ENCODE results near the gene ARMH1. TPM values are rescaled to one million over a fixed set of nuclear protein-coding genes. Genes with fewer than 3 reads are reported as not detected.

Gene ARMH1
- total RNA-seq, 1 donor from 2014 or later: 14.5 TPM

DNA sequence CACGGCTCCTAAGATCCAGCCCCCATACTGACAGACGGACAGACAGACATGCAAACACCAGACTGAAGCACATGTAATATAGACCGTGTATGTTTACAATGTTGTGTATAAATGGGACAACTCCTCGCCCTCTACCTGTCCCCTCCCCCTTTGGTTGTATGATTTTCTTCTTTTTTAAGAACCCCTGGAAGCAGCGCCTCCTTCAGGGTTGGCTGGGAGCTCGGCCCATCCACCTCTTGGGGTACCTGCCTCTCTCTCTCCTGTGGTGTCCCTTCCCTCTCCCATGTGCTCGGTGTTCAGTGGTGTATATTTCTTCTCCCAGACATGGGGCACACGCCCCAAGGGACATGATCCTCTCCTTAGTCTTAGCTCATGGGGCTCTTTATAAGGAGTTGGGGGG, 23.4 kb upstream of the ARMH1 start:
- TF ChIP-seq, protein P1, sequence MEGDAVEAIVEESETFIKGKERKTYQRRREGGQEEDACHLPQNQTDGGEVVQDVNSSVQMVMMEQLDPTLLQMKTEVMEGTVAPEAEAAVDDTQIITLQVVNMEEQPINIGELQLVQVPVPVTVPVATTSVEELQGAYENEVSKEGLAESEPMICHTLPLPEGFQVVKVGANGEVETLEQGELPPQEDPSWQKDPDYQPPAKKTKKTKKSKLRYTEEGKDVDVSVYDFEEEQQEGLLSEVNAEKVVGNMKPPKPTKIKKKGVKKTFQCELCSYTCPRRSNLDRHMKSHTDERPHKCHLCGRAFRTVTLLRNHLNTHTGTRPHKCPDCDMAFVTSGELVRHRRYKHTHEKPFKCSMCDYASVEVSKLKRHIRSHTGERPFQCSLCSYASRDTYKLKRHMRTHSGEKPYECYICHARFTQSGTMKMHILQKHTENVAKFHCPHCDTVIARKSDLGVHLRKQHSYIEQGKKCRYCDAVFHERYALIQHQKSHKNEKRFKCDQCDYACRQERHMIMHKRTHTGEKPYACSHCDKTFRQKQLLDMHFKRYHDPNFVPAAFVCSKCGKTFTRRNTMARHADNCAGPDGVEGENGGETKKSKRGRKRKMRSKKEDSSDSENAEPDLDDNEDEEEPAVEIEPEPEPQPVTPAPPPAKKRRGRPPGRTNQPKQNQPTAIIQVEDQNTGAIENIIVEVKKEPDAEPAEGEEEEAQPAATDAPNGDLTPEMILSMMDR (IDR thresholded peaks at IDR 0.05): no peak
- no peak overlapping the region for H3K27ac ChIP-seq
- DNase-seq (no peak), ATAC-seq (no peak)
- H3K27me3 ChIP-seq (ENCODE audit: low read depth): no peaks in the 10 kb centered on the region
- intact Hi-C loops (cut with DNase I): no loop called here
- H3K36me3 ChIP-seq: peaks cover 78% of the 10 kb centered on the region
- no peaks in the 10 kb centered on the region for H3K4me1 ChIP-seq
- no peaks in the 10 kb centered on the region for H3K9me3 ChIP-seq
- no peak overlapping the region for H3K4me3 ChIP-seq

DNA sequence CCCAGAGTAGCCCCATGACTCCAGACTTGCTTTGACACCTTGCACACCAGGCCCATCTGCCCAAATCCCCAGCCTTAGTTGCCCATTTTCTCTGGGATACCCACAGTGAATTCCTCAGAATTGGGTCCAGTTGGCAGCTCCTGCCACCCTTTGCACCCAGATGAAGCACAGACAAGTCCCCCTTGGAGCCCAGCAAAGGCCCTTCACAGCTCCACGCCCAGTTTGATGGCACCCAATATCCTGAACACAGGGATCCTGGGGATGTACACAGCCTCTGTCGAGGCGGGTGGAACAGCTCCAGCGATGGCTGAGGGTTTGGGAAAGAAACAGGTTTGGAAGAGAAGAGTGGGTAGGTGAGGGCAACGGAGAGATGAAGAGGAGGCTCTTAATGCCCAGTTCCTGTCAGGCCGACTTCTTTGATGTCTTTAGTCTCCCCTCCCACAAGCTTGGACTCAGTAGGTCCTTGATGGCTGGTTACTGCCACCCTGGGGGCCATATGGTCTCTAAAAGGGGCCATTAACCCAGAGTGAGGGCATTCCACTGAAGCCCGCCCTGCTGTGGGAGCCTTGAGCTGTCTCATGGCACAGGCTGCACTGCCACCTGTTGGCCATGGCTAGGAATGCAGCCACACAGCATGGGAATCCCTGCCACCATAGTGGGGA, 21.9 kb upstream of the ARMH1 start:
- H3K36me3 ChIP-seq: peaks cover 78% of the 10 kb centered on the region
- no peak overlapping the region for H3K27ac ChIP-seq
- H3K4me3 ChIP-seq: no peak overlapping the region
- H3K4me1 ChIP-seq: no peaks in the 10 kb centered on the region
- no peaks in the 10 kb centered on the region for H3K27me3 ChIP-seq (ENCODE audit: low read depth)
- TF ChIP-seq, protein P1 (IDR thresholded peaks at IDR 0.05): peak; percentile 95
- no peaks in the 10 kb centered on the region for H3K9me3 ChIP-seq
- DNase-seq: peak; percentile 80
- intact Hi-C loops (cut with DNase I): no loop called here
- ATAC-seq: peak; percentile 90 to 92

DNA sequence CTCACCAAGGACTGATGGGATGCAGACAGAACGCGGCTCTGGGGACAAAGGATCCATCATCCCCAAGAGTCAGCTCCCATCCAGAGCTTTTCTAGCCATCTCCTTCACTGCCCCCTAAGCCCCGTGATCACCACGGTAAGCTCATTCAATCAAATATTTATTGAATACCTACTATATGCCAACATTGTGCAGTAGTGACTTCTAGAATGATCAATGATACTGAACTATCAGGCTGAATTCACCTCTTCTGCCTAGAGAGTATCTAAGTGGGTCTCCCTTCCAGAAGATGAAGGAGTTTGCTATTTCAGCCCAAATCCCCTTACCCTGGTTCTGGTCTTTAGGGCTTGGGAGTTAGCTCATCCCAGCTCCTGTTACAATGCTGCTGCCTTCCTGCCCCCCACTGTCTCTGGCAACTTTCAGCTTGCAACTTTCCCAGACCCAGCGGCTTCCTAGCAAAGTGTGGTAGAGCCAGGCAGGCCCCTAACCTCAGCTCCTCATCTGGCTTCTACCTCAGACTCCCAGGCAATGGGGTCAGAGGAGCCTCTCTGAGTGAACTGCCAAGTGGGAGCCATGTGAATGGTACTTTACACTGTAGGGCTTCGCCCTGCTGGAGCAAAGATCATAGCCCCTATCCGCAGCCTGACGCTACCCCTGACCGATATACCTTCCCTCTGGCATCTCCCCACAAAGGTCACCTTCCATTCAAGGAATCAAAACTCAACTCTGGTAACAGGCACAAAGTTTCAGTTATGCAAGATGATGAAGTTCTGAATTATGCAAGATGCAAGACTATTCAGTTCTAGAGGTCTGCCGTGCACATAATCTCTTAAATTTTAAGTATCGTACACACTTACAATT, 21.2 kb upstream of the ARMH1 start:
- DNase-seq: no peak
- no peak for ATAC-seq
- Histone ChIP-seq H3K9me3 (no peaks in the 10 kb centered on the region), H3K4me3 (no peak overlapping the region), H3K27me3 (ENCODE audit: low read depth) (no peaks in the 10 kb centered on the region), H3K36me3 (peaks cover 72% of the 10 kb centered on the region), H3K27ac (no peak overlapping the region), H3K4me1 (no peaks in the 10 kb centered on the region)
- intact Hi-C loops (cut with DNase I): no loop called here
- TF ChIP-seq, protein P1 (IDR thresholded peaks at IDR 0.05): peak; percentile 8

DNA sequence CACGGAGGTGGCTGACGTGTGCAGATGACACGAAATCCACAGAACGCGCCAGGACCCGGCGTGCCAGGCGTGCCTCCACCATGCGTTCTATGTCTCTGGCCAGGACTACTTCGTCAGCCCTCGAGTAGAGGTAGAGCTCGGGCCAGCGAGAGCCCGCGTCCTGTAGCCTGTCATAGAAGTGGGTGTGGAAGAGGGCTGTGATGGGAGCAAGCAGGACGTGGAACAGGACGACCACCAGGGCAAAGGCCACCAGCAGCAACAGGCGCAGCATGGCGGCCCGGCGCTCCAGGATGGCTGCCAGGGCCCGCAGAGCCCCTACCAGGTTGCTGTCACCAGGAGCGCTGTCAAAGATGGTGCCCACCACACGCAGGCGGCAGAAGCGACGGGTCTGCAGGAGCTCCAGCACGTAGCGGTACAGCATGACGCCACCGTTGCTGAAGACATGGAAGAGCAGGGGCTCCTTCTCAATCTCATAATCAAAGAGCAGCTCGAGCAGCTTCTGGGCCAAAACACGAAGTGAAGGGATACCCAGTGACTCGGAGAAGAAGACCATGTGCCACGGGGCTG, 19.8 kb upstream of the ARMH1 start:
- intact Hi-C loops (cut with DNase I): no loop called here
- Histone ChIP-seq H3K27ac (no peak overlapping the region), H3K4me1 (no peaks in the 10 kb centered on the region), H3K4me3 (no peak overlapping the region), H3K36me3 (peaks cover 58% of the 10 kb centered on the region), H3K9me3 (no peaks in the 10 kb centered on the region), H3K27me3 (ENCODE audit: low read depth) (no peaks in the 10 kb centered on the region)
- TF ChIP-seq, protein P1 (IDR thresholded peaks at IDR 0.05): no peak
- DNase-seq (no peak), ATAC-seq (no peak)

DNA sequence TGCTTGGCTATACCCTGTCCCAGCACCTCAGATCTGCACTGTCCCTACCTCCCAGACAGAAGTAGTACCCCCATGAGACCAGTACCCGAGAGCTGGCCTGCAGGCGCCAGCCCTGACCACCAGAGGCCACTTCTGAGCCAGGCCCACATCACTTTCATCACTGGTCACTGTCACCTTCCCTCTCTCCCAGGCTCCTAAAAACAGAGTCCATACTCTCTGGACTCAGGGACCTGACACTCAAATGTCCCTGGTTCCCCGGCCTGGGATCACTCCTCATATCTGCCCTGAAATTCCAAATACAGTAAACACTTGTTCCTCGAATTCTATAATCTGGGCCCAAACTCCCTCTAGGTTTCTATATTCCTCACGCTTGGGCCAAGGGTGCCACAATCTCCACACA, 18.9 kb upstream of the ARMH1 start:
- peak; percentile 6 to 21 for ATAC-seq

More for the DNA sequence above, 18.9 kb upstream of the ARMH1 start:
- H3K27me3 ChIP-seq (ENCODE audit: low read depth): no peaks in the 10 kb centered on the region
- TF ChIP-seq, protein P1 (IDR thresholded peaks at IDR 0.05): peak; percentile 59
- no peak overlapping the region for H3K4me3 ChIP-seq
- intact Hi-C loops (cut with DNase I): no loop called here
- DNase-seq: no peak
- no peak overlapping the region for H3K27ac ChIP-seq
- no peaks in the 10 kb centered on the region for H3K4me1 ChIP-seq
- peaks cover 49% of the 10 kb centered on the region for H3K36me3 ChIP-seq
- H3K9me3 ChIP-seq: no peaks in the 10 kb centered on the region

All from lower lobe of right lung (tissue), 2 donors.